ENCODE measurements around the gene KRTAP9-8.
"Not testable (repeated sequence)": the region's sequence is repeated elsewhere in the genome, so short reads cannot be mapped to it uniquely, and the experiment has no call there.

Gene KRTAP9-8, protein sequence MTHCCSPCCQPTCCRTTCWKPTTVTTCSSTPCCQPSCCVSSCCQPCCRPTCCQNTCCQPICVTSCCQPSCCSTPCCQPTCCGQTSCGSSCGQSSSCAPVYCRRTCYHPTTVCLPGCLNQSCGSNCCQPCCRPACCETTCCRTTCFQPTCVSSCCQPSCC

DNA sequence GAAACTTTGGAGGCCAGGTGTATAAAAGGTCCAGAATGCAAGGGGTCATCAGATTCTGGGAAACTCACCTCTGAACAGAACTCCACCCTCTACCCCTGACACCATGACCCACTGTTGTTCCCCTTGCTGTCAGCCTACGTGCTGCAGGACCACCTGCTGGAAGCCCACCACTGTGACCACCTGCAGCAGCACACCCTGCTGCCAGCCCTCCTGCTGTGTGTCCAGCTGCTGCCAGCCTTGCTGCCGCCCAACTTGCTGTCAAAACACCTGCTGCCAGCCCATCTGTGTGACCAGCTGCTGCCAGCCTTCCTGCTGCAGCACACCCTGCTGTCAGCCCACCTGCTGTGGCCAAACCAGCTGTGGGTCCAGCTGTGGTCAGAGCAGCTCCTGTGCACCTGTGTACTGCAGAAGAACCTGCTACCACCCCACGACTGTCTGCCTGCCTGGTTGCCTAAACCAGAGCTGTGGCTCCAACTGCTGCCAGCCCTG is at the start of gene KRTAP9-8:
KRTAP9-8 (plus strand) TSS at position 51 of the 489 bp plus-strand sequence; CDS start at position 104, 53 bp downstream.
- DNase-seq (ENCODE audit: low read depth) = not testable (repeated sequence)

DNA sequence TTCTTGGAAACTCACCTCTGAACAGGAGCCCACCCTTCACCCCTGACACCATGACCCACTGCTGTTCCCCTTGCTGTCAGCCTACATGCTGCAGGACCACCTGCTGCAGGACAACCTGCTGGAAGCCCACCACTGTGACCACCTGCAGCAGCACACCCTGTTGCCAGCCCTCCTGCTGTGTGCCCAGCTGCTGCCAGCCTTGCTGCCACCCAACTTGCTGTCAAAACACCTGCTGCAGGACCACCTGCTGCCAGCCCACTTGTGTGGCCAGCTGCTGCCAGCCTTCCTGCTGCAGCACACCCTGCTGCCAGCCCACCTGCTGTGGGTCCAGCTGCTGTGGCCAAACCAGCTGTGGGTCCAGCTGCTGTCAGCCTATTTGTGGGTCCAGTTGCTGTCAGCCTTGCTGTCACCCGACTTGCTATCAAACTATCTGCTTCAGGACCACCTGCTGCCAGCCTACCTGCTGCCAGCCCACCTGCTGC is 47.9 kb upstream of the KRTAP9-8 start, which contains the start of gene KRTAP9-1:
KRTAP9-1 (plus strand) TSS at position 51 of the 482 bp plus-strand sequence; CDS start at position 51, 0 bp downstream.
- not testable (repeated sequence) for H3K4me3 ChIP-seq (ENCODE audit: low read depth, low read length); DNase-seq (ENCODE audit: low read depth)

More for the DNA sequence above, at the start of gene KRTAP9-8:
- not testable (repeated sequence) for H3K4me3 ChIP-seq (ENCODE audit: low read depth, low read length)

DNA sequence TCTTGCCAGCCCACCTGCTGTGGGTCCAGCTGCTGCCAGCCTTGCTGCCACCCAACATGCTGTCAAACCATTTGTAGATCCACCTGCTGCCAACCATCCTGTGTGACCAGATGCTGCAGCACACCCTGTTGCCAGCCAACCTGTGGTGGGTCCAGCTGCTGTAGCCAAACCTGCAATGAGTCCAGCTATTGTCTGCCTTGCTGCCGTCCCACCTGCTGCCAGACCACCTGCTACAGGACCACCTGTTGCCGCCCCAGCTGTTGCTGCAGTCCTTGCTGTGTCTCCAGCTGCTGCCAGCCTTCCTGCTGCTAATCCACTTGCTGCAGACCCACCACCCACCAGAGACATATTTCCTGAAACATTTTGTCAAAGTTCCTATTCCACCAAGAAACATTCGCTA is 47.5 kb upstream of the KRTAP9-8 start:
- no peak overlapping the region for H3K4me3 ChIP-seq (ENCODE audit: low read depth, low read length)
- DNase-seq (ENCODE audit: low read depth) = no peak

DNA sequence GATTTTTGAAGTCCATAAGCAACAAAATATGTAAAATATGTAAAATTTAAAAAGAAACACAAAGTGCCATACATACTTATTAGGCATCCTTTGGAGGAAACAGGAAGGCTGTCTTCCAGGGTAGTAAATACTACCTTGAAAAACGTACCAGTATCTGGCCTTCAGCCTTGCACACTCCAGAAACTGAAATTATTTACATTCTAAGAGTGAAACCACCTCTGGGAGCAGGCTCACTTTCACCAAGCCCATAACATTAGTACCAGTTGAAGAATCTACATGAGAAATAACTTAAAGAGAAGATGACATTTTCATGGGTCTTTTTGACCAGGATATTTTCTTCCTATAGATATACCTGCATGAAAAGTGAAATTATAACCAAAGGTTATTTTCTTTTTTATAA is 41.7 kb upstream of the KRTAP9-8 start:
- no peak for DNase-seq (ENCODE audit: low read depth)
- H3K4me3 ChIP-seq (ENCODE audit: low read depth, low read length) = no peak overlapping the region

DNA sequence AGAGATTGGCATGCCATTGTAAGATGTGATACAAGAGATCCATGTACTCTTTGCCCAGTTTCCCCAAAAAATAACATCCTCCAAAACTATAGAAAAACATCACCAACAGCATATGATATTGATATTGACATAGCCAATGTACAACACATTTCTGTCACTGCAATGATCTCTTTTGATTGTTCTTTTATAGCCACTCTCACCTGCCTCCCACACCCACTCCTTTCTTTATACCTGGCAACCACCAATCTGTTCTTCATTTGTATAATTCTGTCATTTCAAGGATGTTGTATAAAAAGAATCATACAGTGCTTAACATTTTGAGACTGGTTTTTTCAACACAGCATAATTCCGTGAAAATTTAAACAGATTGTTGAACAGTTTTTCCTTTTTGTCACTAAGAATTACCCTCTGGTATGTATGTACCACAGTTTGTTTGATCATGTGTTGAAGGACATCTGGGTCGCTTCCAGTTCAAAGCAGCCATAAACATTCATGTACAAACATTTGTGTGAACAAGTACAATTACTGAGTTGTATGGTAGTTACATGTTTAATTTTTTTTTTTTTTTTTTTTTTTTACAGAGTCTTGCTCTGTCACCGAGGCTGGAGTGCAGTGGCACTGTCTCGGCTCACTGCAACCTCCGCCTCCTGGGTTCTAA is 38.2 kb upstream of the KRTAP9-8 start:
- DNase-seq (ENCODE audit: low read depth) = no peak
- H3K4me3 ChIP-seq (ENCODE audit: low read depth, low read length) = no peak overlapping the region

DNA sequence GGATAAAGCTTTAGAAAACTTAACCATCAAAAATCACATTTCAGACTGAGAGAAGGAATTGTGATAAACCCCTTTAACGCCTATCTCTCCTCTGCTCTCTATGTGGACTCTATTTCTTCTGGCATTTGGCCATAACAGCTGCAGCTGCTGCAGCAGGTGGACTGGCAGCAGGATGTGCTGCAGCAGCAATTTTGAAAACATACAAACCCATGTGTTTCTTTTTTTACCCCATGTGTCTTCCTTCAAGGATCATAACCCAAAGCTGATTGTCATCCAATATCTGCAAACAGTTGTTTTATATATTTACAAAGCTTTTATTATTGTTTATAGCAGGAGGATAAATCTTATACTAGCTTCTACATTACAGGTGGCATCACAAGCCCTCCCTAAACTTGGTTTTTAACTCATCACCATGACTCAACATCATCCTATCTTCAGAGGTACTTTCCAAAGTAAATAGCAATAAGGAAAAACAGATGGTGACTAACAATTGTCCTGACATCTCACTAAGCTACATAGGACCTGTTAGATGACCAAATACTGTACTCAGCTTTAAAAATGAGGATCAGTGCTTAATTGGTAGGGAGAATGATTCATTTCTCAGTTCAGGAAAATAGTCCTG is 25.8 kb upstream of the KRTAP9-8 start:
- H3K4me3 ChIP-seq (ENCODE audit: low read depth, low read length) = no peak overlapping the region
- no peak for DNase-seq (ENCODE audit: low read depth)

DNA sequence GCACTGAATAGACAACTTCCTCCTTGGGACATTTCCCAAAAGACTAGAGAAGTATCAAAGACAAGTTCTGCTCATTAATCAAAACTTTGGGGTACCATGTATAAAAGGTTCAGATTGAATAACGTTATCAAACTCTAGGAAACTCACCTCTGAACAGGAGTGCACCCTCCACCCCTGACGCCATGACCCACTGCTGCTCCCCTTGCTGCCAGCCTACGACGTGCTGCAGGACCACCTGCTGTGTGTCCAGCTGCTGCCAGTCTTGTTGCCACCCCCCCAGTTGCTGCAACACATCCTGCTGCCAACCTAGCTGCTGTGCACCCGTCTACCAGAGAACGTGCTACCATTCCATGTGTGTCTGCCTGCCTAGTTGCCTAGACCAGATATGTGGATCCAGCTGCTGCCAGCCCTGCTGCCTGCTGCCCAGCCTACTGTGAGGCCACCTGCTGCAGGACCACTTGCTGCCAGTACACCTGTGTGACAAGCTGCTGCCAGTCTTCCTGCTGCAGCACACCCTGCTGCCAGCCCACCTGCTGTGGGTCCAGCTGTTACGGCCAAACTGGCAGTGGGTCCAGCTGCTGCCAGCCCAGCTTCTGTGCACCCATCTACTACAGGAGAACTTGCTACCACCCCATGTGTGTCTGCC is 25.2 kb upstream of the KRTAP9-8 start:
- H3K4me3 ChIP-seq (ENCODE audit: low read depth, low read length) = no peak overlapping the region
- DNase-seq (ENCODE audit: low read depth) = no peak

DNA sequence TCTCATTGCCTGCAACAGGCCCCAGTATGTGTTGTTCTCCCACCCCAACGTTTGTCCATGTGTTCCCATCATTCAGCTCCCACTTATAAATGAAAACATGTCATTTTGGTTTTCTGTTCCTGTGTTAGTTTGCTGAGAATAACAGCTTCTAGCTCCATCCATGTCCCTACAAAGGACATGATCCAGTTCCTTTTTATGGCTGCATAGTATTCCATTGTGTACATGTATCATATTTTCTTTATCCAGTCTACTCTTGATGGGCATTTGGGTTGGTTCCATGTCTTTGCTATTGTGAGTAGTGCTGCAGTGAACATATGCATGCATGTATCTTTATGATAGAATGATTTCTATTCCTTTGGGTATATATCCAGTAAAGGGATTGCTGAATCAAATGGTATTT is 22.1 kb upstream of the KRTAP9-8 start:
- DNase-seq (ENCODE audit: low read depth) = no peak
- H3K4me3 ChIP-seq (ENCODE audit: low read depth, low read length) = no peak overlapping the region

DNA sequence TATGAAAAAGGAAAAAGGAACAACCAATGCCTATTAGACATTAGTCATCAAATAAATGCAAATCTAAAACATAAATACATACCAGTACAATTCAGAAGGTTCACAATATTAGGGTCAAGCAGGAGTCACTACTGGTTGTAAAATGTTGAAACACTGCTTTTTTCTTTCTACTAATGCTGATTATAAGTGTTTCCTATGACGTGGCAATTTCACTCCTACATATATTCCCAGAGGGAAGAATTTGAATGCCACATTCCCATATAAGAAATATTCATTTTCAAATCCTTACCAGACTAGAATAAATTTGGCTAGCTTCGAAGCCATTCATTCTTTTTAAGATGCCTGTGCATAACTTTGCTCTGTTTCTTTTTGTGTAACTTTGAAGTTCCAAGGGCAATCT is 14.0 kb upstream of the KRTAP9-8 start:
- H3K4me3 ChIP-seq (ENCODE audit: low read depth, low read length) = no peak overlapping the region
- no peak for DNase-seq (ENCODE audit: low read depth)

DNA sequence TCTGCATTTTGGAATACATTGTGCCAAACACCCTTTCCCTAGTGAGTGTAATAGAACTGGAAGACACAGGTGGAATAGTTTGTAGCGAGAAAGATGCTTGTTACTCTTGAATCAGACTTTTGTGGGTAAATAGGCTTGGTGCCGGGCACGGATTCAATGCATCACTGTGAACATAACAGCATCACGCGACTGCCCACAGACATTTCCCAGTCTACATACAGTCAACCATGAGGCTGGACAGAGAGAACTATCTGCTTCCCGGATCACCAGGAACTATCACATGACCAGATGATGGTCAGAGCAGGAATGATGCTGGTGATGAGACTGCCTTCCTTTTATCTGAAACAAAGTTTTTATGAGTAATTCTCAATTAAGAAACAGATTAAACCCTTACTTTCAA is 11.7 kb upstream of the KRTAP9-8 start:
- no peak for DNase-seq (ENCODE audit: low read depth)
- H3K4me3 ChIP-seq (ENCODE audit: low read depth, low read length) = no peak overlapping the region

DNA sequence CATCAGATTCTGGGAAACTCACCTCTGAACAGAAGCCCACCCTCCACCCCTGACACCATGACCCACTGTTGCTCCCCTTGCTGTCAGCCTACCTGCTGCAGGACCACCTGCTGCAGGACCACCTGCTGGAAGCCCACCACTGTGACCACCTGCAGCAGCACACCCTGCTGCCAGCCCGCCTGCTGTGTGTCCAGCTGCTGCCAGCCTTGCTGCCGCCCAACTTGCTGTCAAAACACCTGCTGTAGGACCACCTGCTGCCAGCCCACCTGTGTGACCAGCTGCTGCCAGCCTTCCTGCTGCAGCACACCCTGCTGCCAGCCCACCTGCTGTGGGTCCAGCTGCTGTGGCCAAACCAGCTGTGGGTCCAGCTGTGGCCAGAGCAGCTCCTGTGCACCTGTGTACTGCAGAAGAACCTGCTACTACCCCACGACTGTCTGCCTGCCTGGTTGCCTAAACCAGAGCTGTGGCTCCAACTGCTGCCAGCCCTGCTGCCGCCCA is 11.2 kb upstream of the KRTAP9-8 start, which contains the start of gene KRTAP9-2:
KRTAP9-2 (plus strand) TSS at position 51 of the 498 bp plus-strand sequence; CDS start at position 58, 7 bp downstream.
- H3K4me3 ChIP-seq (ENCODE audit: low read depth, low read length); DNase-seq (ENCODE audit: low read depth): not testable (repeated sequence)

DNA sequence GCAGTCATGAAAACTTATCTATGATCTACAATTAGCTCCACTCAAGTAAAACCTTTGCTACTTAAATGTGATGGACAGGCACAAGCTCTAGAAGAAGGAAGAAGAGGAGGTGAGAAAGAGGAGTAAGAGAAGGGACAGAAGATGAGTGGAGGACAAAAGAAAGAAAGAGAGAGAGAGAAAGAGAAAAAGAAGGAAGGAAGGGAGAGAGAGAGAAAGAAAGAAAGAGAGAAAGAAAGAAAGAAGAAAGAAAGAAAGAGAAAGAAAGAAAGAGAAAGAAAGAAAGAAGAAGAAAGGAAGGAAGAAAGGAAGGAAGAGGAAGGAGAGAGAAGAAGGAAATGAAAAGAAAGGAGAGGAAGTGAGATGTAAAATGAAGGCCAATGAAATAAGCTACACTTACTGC is 7.7 kb upstream of the KRTAP9-8 start:
- no peak for DNase-seq (ENCODE audit: low read depth)
- no peak overlapping the region for H3K4me3 ChIP-seq (ENCODE audit: low read depth, low read length)

DNA sequence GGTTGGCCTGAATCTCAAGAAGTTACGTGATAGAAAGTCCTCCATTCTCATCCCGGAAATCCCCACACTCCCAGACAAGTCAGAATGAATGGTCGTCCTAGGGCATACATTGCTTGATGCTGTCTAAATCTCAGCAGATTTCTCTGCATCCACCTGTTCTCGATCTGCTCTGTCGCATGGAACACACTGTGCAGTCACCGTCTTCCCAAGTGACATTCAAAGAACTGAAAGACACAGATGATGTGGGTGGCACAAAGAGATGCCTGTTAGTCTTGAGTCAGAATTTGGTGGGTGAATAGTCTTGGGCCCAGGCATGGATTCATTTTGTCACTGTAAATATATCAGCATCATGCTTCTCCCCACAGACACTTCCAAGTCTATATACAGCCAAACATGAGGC is 6.1 kb upstream of the KRTAP9-8 start:
- no peak overlapping the region for H3K4me3 ChIP-seq (ENCODE audit: low read depth, low read length)

DNA sequence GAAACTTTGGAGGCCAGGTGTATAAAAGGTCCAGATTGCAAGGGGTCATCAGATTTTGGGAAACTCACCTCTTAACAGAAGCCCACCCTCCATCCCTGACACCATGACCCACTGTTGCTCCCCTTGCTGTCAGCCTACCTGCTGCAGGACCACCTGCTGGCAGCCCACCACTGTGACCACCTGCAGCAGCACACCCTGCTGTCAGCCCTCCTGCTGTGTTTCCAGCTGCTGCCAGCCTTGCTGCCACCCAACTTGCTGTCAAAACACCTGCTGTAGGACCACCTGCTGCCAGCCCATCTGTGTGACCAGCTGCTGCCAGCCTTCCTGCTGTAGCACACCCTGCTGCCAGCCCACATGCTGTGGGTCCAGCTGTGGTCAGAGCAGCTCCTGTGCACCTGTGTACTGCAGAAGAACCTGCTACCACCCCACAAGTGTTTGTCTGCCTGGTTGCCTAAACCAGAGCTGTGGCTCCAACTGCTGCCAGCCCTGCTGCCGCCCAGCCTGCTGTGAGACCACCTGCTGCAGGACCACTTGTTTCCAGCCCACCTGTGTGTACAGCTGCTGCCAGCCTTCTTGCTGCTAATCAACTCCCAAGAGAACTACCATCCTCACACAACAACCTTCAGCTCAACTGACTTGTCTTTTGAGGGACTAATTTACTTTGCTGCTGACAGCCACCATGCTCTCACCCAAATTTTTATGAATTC is 5.2 kb upstream of the KRTAP9-8 start, which contains the start of gene KRTAP9-3:
KRTAP9-3 (plus strand) TSS at position 51 of the 707 bp plus-strand sequence; CDS start at position 104, 53 bp downstream.
- DNase-seq (ENCODE audit: low read depth); H3K4me3 ChIP-seq (ENCODE audit: low read depth, low read length): not testable (repeated sequence)

More for the DNA sequence above, 6.1 kb upstream of the KRTAP9-8 start:
- no peak for DNase-seq (ENCODE audit: low read depth)

DNA sequence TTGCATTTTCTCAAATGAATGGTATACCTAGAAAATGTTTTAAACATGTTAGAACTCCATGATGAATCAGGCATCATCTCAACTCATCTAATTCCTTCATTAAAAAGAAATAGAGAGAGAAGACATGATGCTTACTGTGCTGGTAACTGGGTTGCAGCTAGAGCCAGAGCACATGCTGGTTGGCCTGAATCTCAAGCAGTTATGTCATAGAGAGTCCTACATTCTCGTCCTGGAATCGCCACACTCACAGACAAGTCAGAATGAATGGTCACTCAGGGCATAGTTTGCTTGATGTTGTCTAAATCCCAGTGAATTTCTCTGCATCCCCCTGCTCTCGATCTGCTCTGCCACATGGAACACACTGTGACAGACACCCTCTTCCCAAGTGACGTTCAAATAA is 683 bp upstream of the KRTAP9-8 start:
- DNase-seq (ENCODE audit: low read depth) = not testable (repeated sequence)

DNA sequence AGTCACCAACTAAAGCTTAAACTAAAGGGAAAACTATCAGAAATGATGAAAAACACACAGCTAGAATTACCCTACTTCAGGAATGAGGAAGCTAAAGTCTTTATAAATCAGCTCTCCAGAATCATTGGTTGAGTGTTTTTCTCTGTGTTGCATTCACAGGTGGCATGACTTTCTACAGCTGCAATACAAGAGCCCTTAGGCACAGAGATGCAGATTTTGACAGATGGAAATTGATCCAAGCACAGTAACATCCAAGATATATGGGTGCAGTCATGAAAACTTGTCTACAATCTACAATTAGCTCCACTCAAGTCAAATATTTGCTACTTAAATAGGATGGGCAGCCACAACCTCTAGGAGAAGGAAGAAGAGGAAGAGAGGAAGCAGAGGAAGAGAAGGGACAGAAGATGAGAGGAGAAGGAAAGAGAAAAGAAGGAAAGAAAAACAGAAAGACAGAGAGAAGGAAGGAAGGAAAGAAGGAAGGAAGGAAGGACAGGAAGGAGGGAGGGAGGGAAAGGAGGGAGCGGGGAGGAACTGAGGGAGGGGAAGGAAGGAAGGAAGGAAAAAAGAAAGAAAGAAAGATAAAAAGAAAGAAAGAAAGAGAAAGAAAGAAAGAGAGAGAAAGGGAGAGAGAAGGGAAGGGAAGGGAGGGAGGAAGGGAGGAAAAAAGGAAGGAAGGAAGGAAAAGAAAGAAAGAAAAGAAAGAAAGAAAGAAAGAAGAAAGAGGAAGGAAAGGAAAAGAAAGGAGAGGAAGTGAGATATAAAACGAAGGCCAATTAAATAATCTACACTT is 9.4 kb downstream of the KRTAP9-8 start:
- not testable (repeated sequence) for H3K4me3 ChIP-seq (ENCODE audit: low read depth, low read length); DNase-seq (ENCODE audit: low read depth)

More for the DNA sequence above, 683 bp upstream of the KRTAP9-8 start:
- H3K4me3 ChIP-seq (ENCODE audit: low read depth, low read length) = not testable (repeated sequence)

DNA sequence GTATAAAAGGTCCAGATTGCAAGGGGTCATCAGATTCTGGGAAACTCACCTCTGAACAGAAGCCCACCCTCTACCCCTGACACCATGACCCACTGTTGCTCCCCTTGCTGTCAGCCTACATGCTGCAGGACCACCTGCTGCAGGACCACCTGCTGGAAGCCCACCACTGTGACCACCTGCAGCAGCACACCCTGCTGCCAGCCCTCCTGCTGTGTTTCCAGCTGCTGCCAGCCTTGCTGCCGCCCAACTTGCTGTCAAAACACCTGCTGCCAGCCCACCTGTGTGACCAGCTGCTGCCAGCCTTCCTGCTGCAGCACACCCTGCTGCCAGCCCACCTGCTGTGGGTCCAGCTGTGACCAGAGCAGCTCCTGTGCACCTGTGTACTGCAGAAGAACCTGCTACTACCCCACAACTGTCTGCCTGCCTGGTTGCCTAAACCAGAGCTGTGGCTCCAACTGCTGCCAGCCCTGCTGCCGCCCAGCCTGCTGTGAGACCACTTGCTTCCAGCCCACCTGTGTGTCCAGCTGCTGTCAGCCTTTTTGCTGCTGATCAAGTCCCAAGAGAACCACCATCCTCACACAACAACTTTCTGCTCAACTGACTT is 11.9 kb downstream of the KRTAP9-8 start, which contains the start of gene KRTAP9-4:
KRTAP9-4 (plus strand) TSS at position 51 of the 604 bp plus-strand sequence; CDS start at position 85, 34 bp downstream.
- H3K4me3 ChIP-seq (ENCODE audit: low read depth, low read length); DNase-seq (ENCODE audit: low read depth): not testable (repeated sequence)

Data from skeletal muscle cell (primary cell).